Measurements from ENCODE around the gene PRKAG1.

The PRKAG1 gene

GRCh38 chr12:49049566-49050224, 31.1 kb upstream of the PRKAG1 start:
- DNase-seq: no peak

DNA sequence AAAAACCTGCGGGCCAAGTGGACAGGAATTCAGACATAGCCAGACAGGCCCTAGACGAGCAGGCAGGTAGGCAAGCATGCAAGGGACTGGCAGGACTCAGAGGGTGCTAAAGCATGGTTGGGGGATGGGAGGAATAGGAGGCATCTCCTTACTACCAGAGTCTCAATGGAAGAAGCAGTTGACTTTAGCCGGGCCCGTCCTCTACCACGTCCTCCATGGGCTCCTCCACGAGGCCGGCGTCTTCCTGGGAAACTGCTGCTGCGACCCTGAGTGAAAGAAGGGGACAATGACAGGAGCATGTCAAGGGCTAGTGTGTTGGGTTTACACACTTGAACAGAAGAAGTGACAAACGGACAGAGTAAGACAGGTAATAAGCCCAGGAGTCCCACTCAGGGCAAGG, 30.4 kb upstream of the PRKAG1 start:
- no peak for DNase-seq

- DNase-seq: no peak
These were observed 27.7 kb upstream of the PRKAG1 start for GRCh38 chr12:49046129-49046895.

GRCh38 chr12:49044660-49045059, 26.1 kb upstream of the PRKAG1 start:
- DNase-seq: no peak

DNA sequence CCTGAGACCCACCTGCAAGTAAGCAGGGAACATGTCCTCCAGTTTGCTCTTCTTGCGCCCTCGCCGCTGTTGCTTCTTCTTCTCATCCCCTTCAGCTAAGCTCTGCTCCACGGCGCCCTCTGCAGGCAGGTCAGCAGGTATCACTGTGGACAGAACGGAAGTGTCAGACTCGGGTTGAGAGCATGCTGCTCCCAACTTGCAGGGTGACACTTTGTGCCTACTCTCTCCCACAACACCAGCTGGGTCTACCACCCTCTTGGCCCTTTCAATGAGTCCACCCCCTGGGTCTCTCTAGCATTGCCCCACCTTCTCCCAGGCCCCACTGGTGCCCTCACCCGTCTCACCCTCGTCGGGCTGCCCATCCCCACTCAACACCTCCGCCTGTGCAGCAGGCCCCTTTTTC, 25.3 kb upstream of the PRKAG1 start:
- peak; percentile 89 for DNase-seq

GRCh38 chr12:49043241-49043640, 24.7 kb upstream of the PRKAG1 start:
- DNase-seq: no peak

GRCh38 chr12:49041881-49042484, 23.4 kb upstream of the PRKAG1 start:
- no peak for DNase-seq

GRCh38 chr12:49041036-49041880, 22.7 kb upstream of the PRKAG1 start:
- DNase-seq: no peak

GRCh38 chr12:49040364-49040855, 21.8 kb upstream of the PRKAG1 start:
- no peak for DNase-seq

DNA sequence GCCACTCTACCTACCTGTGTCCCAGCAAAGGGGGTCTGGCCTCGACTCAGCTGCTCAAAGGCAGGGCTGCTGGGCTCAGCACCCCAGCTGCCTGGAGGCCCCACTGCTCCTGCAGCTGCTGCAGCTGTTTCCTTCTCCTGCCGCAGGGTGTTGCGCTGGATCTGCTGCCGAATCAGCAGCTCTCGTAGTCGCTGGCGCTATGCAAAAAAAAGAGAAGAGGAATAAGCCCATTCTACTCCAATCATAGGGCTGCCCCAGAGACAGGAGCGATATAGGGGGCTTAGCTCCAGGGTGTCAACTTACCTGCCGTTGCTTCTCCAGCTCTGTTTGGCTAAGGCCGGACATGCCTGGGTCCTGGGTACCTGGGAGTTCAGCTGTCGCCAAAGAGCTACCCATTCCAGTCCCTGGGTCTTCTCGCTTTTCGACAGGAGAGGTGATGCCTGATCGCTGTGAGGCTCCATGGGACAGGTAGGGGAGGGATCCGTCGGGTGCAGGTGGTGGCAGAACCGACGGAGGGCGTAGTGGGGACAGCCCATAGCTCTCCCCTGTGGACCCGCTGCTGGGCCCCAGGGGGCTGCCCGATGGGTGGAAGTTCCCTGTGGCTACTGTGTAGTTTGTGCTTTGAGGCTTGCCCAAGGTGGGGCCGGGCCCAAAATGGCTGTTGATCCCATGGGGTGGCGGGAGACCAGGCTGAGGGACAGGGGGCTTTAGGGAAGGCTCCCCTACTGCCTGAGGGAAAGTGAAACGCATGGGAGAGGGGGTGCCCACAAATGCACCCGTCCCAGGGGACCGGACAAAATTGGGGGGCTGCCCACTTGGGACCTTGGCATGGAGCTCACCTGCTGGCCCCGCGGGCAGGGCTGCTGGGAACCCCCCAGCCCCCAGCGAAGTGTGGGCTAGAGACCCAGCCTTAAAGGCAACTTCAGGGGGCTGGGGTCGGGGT, 21.1 kb upstream of the PRKAG1 start:
- no peak for DNase-seq

DNA sequence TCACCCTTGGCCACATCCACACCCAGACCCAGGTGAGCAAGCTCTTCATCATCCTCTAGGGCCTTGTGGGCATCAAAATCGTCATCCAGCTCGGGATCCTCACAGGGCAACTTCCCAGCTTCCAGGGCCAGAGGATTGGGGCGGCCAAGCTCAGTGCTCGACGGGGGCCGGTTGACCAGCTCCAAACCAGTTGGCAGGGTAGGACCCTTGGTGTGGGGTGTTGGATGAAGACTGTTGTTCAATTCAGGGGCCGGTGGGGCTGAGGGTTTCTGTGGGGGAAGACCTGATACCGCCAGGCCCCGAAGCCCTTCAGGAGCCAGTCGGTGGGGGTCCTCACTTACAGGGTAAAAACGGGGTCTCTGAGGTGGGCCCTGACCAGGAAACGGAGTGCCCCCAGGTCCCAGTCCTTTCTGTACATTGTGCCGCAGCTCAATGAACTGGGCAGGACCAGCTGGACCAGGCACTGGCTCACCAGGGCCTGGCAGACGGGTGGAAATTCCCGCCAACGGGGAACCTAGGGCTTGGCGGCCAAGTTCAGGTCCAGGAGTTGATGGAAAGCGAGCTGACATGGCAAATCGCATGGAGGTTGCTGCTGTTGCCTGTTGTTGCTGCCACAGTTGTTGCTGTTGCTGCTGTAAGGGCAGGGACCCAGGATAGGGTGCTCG, 19.8 kb upstream of the PRKAG1 start:
- no peak for DNase-seq

- DNase-seq: no peak
These were observed 19.3 kb upstream of the PRKAG1 start for GRCh38 chr12:49037947-49038237.

GRCh38 chr12:49037111-49037946, 18.8 kb upstream of the PRKAG1 start:
- DNase-seq: no peak

GRCh38 chr12:49036029-49036428, 17.5 kb upstream of the PRKAG1 start:
- DNase-seq: no peak

DNA sequence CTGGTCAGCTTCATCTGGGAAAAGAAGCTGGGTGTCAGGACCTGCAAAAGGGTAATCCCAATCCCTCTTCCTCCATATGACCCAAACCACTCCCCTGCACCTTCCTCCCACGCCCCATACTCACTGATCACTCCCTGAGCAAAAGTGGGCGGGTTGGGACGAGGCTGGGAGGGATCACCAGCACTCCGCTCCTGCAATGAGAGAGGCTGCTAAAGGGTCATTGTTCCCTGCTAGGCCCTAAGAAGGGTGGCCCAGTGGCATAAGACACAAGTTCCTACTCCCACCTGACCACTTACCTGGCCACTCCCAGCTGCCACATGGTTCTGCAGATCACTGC, 15.7 kb upstream of the PRKAG1 start:
- DNase-seq: no peak

DNA sequence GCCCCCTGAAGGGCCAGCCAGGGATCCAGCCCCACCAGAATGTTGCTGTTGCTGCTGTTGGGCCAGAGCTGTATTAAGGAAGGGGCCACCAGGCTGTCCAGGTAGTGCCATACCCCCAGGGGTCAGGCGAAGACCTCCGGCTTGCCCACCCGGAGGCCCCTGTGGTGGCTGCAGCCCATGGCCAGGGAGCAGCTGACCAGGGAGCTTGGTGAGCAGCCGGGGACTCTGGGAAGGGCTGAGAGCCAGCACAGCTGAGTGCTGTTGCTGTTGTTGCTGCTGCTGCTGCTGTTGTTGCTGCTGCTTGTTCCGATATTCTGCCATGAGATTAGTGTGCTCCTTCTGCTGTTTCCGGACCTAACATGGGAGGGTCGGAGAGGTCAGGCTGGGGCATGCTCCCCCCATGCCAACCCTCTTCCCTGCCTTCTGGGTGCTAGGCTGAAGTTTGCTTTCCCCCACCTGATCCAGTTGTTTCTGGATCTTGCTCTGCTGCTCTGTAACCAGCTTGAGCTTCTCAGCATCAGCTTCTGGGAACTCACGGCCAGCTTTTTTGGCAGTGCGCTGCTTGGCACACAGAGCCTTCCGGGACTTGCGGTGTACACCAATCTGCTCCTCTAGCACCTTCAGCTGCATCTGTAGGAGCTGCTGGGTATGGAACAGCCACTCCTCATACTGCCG, 15.2 kb upstream of the PRKAG1 start:
- DNase-seq: no peak

GRCh38 chr12:49032679-49033447, 14.3 kb upstream of the PRKAG1 start:
- no peak for DNase-seq

DNA sequence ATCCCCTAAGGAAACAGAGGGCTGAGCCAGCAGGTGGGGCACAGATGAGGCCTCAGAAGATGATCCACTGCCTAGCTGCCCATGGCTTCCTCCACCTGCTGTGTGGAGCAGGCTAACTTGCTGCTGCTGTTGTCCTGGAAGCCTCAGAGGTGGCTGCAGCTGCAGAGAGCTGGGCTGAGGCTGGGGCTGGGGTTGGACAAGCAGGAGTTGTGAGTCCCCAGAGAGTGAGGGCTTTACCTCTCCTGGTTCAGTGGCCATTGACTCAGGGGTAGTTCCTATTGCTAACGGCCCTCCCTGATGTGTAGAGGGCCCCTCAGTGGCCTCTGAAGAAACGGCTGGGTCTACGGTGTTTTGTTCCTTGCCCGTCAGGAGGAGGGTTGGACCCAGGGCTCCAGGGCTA, 13.7 kb upstream of the PRKAG1 start:
- no peak for DNase-seq

- no peak for DNase-seq
These were observed 13.1 kb upstream of the PRKAG1 start for GRCh38 chr12:49031573-49032161.
